ENCODE measurements around the gene GPR180.
A peak's percentile ranks its signal among the peaks of the same experiment; 100 is the strongest.

GPR180 gene

GRCh38 chr13:94640721-94641120, 39.1 kb downstream of the GPR180 start:
- DNase-seq (ENCODE audit: low read depth in 2 of 2, low spot score in 1 of 2): no peak

- no peak for DNase-seq (ENCODE audit: low read depth in 2 of 2, low spot score in 1 of 2)
Measured at GRCh38 chr13:94641409-94641941, 39.8 kb downstream of the GPR180 start.

GRCh38 chr13:94646904-94647303, 45.2 kb downstream of the GPR180 start:
- no peak for DNase-seq (ENCODE audit: low read depth in 2 of 2, low spot score in 1 of 2)

GRCh38 chr13:94656176-94656575, 54.5 kb downstream of the GPR180 start:
- DNase-seq (ENCODE audit: low read depth in 2 of 2, low spot score in 1 of 2): no peak

- no peak for DNase-seq (ENCODE audit: low read depth in 2 of 2, low spot score in 1 of 2)
Measured at GRCh38 chr13:94656766-94657165, 55.1 kb downstream of the GPR180 start.

- no peak for DNase-seq (ENCODE audit: low read depth in 2 of 2, low spot score in 1 of 2)
Measured at GRCh38 chr13:94657167-94657566, 55.5 kb downstream of the GPR180 start.

- DNase-seq (ENCODE audit: low read depth in 2 of 2, low spot score in 1 of 2): no peak
Measured at GRCh38 chr13:94658926-94659597, 57.4 kb downstream of the GPR180 start.

GRCh38 chr13:94659598-94659946, 57.9 kb downstream of the GPR180 start:
- DNase-seq (ENCODE audit: low read depth in 2 of 2, low spot score in 1 of 2): no peak

- no peak for DNase-seq (ENCODE audit: low read depth in 2 of 2, low spot score in 1 of 2)
Measured at GRCh38 chr13:94660695-94661326, 59.2 kb downstream of the GPR180 start.

- DNase-seq (ENCODE audit: low read depth in 2 of 2, low spot score in 1 of 2): no peak
Measured at GRCh38 chr13:94661406-94661805, 59.7 kb downstream of the GPR180 start.

- no peak for DNase-seq (ENCODE audit: low read depth in 2 of 2, low spot score in 1 of 2)
Measured at GRCh38 chr13:94662274-94662945, 60.8 kb downstream of the GPR180 start.

GRCh38 chr13:94664889-94665288, 63.2 kb downstream of the GPR180 start:
- DNase-seq (ENCODE audit: low read depth in 2 of 2, low spot score in 1 of 2): no peak

GRCh38 chr13:94666065-94666464, 64.4 kb downstream of the GPR180 start:
- DNase-seq (ENCODE audit: low read depth in 2 of 2, low spot score in 1 of 2): no peak

GRCh38 chr13:94667190-94667589, 65.5 kb downstream of the GPR180 start:
- no peak for DNase-seq (ENCODE audit: low read depth in 2 of 2, low spot score in 1 of 2)

- no peak for DNase-seq (ENCODE audit: low read depth in 2 of 2, low spot score in 1 of 2)
Measured at GRCh38 chr13:94672400-94672799, 70.7 kb downstream of the GPR180 start.

- no peak for DNase-seq (ENCODE audit: low read depth in 2 of 2, low spot score in 1 of 2)
Measured at GRCh38 chr13:94673851-94674250, 72.2 kb downstream of the GPR180 start.

GRCh38 chr13:94674609-94675348, 73.1 kb downstream of the GPR180 start:
- peak; percentile 2 to 5 for DNase-seq (ENCODE audit: low read depth in 2 of 2, low spot score in 1 of 2)

GRCh38 chr13:94677799-94678198, 76.1 kb downstream of the GPR180 start:
- DNase-seq (ENCODE audit: low read depth in 2 of 2, low spot score in 1 of 2): no peak

- no peak for DNase-seq (ENCODE audit: low read depth in 2 of 2, low spot score in 1 of 2)
Measured at GRCh38 chr13:94678845-94679244, 77.2 kb downstream of the GPR180 start.

- DNase-seq (ENCODE audit: low read depth in 2 of 2, low spot score in 1 of 2): no peak
Measured at GRCh38 chr13:94679614-94680013, 78.0 kb downstream of the GPR180 start.

- DNase-seq (ENCODE audit: low read depth in 2 of 2, low spot score in 1 of 2): no peak
Measured at GRCh38 chr13:94682229-94682628, 80.6 kb downstream of the GPR180 start.

GRCh38 chr13:94683409-94683808, 81.8 kb downstream of the GPR180 start:
- DNase-seq (ENCODE audit: low read depth in 2 of 2, low spot score in 1 of 2): no peak

All from stimulated activated CD8-positive, alpha-beta memory T cell treated with anti-CD3 and anti-CD28 coated beads, Interleukin-4, amount 100 ng/mL, for 1 hour (primary cell).